K562 (cell line): ENCODE results near the gene CEND1. TPM values are rescaled to one million over a fixed set of nuclear protein-coding genes. Genes with fewer than 3 reads are reported as not detected.
A peak's percentile ranks its signal among the peaks of the same experiment; 100 is the strongest.

Experiments used
- ASH1L ChIP-seq: fragments of 450-650 bp; IDR thresholded peaks from 2 replicates; pipeline ENCODE4 v1.6.1; 2018; ENCODE audit warnings: borderline replicate concordance, mild to moderate bottlenecking, low read depth; ENCODE audit not compliant: partially characterized antibody
- C11orf30 ChIP-seq: fragments of 450-650 bp; IDR thresholded peaks from 2 replicates; pipeline ENCODE4 v1.6.1; 2016; ENCODE audit warnings: low read depth, mild to moderate bottlenecking
- CHD2 ChIP-seq: IDR thresholded peaks from 2 replicates; pipeline ENCODE4 v1.6.1; 2011; ENCODE audit warnings: low read depth, low read length
- DACH1 ChIP-seq: fragments of 450-650 bp; IDR thresholded peaks from 2 replicates; pipeline ENCODE4 v1.6.1; 2018; ENCODE audit not compliant: partially characterized antibody
- FOXK1 ChIP-seq: sonication (generic); formaldehyde crosslinking; IDR thresholded peaks from 2 replicates; pipeline ENCODE4 v1.8.0; 2022; ENCODE audit warnings: missing genetic modification reagents, mild to moderate bottlenecking, borderline replicate concordance
- FOXM1 ChIP-seq, 2 experiments: fragments of 450-650 bp in 1 of 2; sonication (generic) in 1 of 2; formaldehyde crosslinking in 1 of 2; IDR thresholded peaks; 2 replicates each; pipeline versions ENCODE4 v1.6.1 to v1.9.0; 2017 to 2022; ENCODE audit warnings: low read depth in 2 of 2, mild to moderate bottlenecking in 2 of 2, missing genetic modification reagents in 1 of 2, moderate library complexity in 1 of 2
- HCFC1 ChIP-seq: IDR thresholded peaks from 2 replicates; pipeline ENCODE4 v1.6.1; 2012; ENCODE audit warnings: low read depth, low read length, improper control_type of control experiment
- KLF1 ChIP-seq: fragments of 450-650 bp; IDR thresholded peaks from 2 replicates; pipeline ENCODE4 v1.6.1; 2016; ENCODE audit warnings: missing genetic modification characterization, missing compliant biosample characterization
- L3MBTL2 ChIP-seq: fragments of 450-650 bp; IDR thresholded peaks from 2 replicates; pipeline ENCODE4 v1.6.1; 2016; ENCODE audit warnings: mild to moderate bottlenecking, moderate library complexity
- MECOM ChIP-seq: fragments of 250-450 bp; sonication (Bioruptor Pico); IDR thresholded peaks from 2 replicates; pipeline ENCODE4 v1.8.0; 2022; ENCODE audit warnings: inconsistent platforms
- NEUROD1 ChIP-seq: fragments of 150-350 bp; IDR thresholded peaks from 2 replicates; pipeline ENCODE4 v1.6.1; 2014; ENCODE audit warnings: borderline replicate concordance, low read length, low read depth; ENCODE audit not compliant: partially characterized antibody
- PRPF4 ChIP-seq: fragments of 200-400 bp; formaldehyde crosslinking; IDR thresholded peaks from one replicate; pipeline ENCODE4 v1.6.1; 2017; ENCODE audit warnings: low read length, low read depth, mild to moderate bottlenecking; ENCODE audit not compliant: insufficient read depth, poor library complexity, severe bottlenecking
- RBM14 ChIP-seq: fragments of 200-400 bp; formaldehyde crosslinking; IDR thresholded peaks from 2 replicates; pipeline ENCODE4 v1.6.1; 2018; ENCODE audit warnings: low read depth, mild to moderate bottlenecking, low read length, moderate library complexity, borderline replicate concordance; ENCODE audit not compliant: insufficient read depth
- RUNX1 ChIP-seq: sonication (generic); IDR thresholded peaks from 2 replicates; pipeline ENCODE4 v1.6.1; 2016; ENCODE audit warnings: antibody characterized with exemption, low read depth
- SNIP1 ChIP-seq: fragments of 450-650 bp; IDR thresholded peaks from 2 replicates; pipeline ENCODE4 v1.7.1; 2017; ENCODE audit warnings: low read depth, mild to moderate bottlenecking
- TBL1XR1 ChIP-seq, 2 experiments: IDR thresholded peaks; 2 replicates each; pipeline ENCODE4 v1.6.1; 2012; ENCODE audit warnings: improper control_type of control experiment in 2 of 2, low read length in 2 of 2, mild to moderate bottlenecking in 1 of 2
- TRIM24 ChIP-seq, 2 experiments: fragments of 450-650 bp; IDR thresholded peaks; 2 replicates each; pipeline ENCODE4 v1.6.1; 2016
- ZNF134 ChIP-seq: fragments of 250-450 bp; sonication (Bioruptor Pico); conservative IDR thresholded peaks from 2 replicates; pipeline ENCODE4 v1.4.0; 2020
- polyA plus RNA-seq, 8 experiments: library from polyadenylated mRNA; depleted of rRNA in 4 of 8; stranded (reverse) in 5 of 8; unstranded in 3 of 8; fragments of >200 nt; fragmentation: Nextera tagmentation in 2 of 8; fragmentation: Illumina TruSeq in 1 of 8; extraction: Ambion mirVana in 2 of 8; extraction: Trizol in 1 of 8; gene quantifications; 2 replicates each; pipeline versions ENCODE4 v1.2.1 to v1.2.3, GENCODE V29; 2011 to 2014; ENCODE audit warnings: inconsistent platforms in 1 of 8, missing spikeins in 1 of 8
- total RNA-seq, 7 experiments: library from RNA; depleted of rRNA in 6 of 7; stranded (reverse); fragments of >200 nt in 6 of 7; fragmentation: Illumina TruSeq in 2 of 7; extraction: Trizol in 2 of 7; gene quantifications; 2 replicates each; pipeline versions ENCODE4 v1.2.1 to v1.2.3, GENCODE V29; 2011 to 2021; ENCODE audit warnings: low replicate concordance in 1 of 7
- TF ChIP-seq, protein P1 (sequence below): sonication (generic); formaldehyde crosslinking; IDR thresholded peaks from 2 replicates; pipeline ENCODE4 v1.8.0; 2022; ENCODE audit warnings: missing genetic modification reagents, mild to moderate bottlenecking, borderline replicate concordance
- TF ChIP-seq, protein P2 (sequence below): fragments of 450-650 bp; formaldehyde crosslinking; IDR thresholded peaks from 2 replicates; pipeline ENCODE4 v1.4.0; 2020; ENCODE audit warnings: mild to moderate bottlenecking, moderate library complexity
- TF ChIP-seq, protein P3 (sequence below): fragments of 450-650 bp; formaldehyde crosslinking; conservative IDR thresholded peaks from 2 replicates; pipeline ENCODE4 v1.4.0; 2022; ENCODE audit warnings: mild to moderate bottlenecking, missing genetic modification characterization

CEND1 gene
- total and polyA plus RNA-seq, 9 of the 15 experiments (the other 6 are each of a cell fraction or from before 2014, with no cell fraction given): 0.13 to 0.18 (median 0.16) TPM; not detected in 6

DNA sequence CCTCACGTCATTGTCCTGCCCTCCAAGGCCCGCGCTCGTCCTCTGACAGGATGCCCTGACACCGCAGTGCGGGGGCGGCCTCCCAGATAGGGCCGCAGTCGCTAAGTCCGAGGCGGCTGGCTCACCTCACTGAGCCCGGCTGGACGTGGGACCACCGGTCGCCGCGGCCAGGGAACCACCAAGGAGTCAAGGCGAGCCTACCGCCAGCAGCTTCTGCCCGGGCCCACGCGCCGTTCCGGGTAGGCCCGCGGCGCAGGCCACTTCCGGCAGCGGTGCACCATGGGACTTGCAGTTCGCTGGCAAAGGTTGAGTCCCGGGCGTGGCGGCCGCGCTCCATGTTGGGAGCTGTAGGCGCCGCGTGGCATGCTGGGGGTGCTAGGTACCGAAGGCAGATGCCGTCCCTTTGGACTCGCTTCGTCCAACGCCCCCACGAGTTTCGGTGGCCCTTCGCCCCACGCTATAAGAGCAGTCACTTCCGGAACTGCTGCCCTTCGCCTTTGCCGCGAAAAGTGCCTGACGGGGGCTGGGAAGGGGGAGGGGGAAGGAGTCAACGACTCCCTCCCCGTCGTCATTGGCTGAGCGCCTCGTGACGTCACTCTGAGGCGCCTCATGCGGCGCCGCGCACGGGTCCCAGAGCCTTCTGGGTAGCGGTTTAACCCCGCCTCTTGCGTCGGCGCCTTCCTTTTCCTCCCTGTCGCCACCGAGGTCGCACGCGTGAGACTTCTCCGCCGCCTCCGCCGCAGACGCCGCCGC lies 19.6 kb upstream of the CEND1 start, which contains the start of gene RPLP2 (continued):
- TF ChIP-seq, protein P1, sequence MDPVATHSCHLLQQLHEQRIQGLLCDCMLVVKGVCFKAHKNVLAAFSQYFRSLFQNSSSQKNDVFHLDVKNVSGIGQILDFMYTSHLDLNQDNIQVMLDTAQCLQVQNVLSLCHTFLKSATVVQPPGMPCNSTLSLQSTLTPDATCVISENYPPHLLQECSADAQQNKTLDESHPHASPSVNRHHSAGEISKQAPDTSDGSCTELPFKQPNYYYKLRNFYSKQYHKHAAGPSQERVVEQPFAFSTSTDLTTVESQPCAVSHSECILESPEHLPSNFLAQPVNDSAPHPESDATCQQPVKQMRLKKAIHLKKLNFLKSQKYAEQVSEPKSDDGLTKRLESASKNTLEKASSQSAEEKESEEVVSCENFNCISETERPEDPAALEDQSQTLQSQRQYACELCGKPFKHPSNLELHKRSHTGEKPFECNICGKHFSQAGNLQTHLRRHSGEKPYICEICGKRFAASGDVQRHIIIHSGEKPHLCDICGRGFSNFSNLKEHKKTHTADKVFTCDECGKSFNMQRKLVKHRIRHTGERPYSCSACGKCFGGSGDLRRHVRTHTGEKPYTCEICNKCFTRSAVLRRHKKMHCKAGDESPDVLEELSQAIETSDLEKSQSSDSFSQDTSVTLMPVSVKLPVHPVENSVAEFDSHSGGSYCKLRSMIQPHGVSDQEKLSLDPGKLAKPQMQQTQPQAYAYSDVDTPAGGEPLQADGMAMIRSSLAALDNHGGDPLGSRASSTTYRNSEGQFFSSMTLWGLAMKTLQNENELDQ (CRISPR knock-in tag): 0 out of 2 replicates have a peak, but pooled peaks have one; percentile 79
- TF ChIP-seq RUNX1 (no peak), MECOM (no peak), HCFC1 (peak; percentile 87), PRPF4 (peak; percentile 96), DACH1 (no peak), C11orf30 (peak; percentile 95), CHD2 (peak; percentile 81), SNIP1 (no peak), FOXM1 (IDR thresholded peaks at IDR 0.05; ENCODE audit: low read depth) (no peak), FOXM1 (CRISPR knock-in tag; IDR thresholded peaks at IDR 0.05; ENCODE audit: low read depth) (peak; percentile 89), ASH1L (peak; percentile 13), ZNF134 (CRISPR knock-in tag) (no peak), KLF1 (peak; percentile 96), TBL1XR1 (IDR thresholded peaks at IDR 0.05; ENCODE audit: low read length in 2 of 2) (peak; percentile 82 to 96), FOXK1 (CRISPR knock-in tag) (peak; percentile 78), L3MBTL2 (peak; percentile 80), TRIM24 (IDR thresholded peaks at IDR 0.05) (peak in 1 of 2 experiments; percentile 58; a peak in 1 of 4 replicates), RBM14 (0 out of 2 replicates have a peak, but pooled peaks have one; percentile 62), NEUROD1 (peak; percentile 56)
- TF ChIP-seq, protein P2, sequence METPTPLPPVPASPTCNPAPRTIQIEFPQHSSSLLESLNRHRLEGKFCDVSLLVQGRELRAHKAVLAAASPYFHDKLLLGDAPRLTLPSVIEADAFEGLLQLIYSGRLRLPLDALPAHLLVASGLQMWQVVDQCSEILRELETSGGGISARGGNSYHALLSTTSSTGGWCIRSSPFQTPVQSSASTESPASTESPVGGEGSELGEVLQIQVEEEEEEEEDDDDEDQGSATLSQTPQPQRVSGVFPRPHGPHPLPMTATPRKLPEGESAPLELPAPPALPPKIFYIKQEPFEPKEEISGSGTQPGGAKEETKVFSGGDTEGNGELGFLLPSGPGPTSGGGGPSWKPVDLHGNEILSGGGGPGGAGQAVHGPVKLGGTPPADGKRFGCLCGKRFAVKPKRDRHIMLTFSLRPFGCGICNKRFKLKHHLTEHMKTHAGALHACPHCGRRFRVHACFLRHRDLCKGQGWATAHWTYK (CRISPR knock-in tag): peak; percentile 43; the same call in 1 of the 2 replicates
- TF ChIP-seq, protein P3, sequence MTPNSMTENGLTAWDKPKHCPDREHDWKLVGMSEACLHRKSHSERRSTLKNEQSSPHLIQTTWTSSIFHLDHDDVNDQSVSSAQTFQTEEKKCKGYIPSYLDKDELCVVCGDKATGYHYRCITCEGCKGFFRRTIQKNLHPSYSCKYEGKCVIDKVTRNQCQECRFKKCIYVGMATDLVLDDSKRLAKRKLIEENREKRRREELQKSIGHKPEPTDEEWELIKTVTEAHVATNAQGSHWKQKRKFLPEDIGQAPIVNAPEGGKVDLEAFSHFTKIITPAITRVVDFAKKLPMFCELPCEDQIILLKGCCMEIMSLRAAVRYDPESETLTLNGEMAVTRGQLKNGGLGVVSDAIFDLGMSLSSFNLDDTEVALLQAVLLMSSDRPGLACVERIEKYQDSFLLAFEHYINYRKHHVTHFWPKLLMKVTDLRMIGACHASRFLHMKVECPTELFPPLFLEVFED (CRISPR knock-in tag): 0 out of 2 replicates have a peak, but pooled peaks have one; percentile 11
